Measurements from ENCODE around the gene TP53RK.

GRCh38 chr20:46710153-46710913, 21.1 kb upstream of the TP53RK start:
- no peak for TF ChIP-seq EZH2 (IDR thresholded peaks at IDR 0.05)
- TF ChIP-seq, protein P1, sequence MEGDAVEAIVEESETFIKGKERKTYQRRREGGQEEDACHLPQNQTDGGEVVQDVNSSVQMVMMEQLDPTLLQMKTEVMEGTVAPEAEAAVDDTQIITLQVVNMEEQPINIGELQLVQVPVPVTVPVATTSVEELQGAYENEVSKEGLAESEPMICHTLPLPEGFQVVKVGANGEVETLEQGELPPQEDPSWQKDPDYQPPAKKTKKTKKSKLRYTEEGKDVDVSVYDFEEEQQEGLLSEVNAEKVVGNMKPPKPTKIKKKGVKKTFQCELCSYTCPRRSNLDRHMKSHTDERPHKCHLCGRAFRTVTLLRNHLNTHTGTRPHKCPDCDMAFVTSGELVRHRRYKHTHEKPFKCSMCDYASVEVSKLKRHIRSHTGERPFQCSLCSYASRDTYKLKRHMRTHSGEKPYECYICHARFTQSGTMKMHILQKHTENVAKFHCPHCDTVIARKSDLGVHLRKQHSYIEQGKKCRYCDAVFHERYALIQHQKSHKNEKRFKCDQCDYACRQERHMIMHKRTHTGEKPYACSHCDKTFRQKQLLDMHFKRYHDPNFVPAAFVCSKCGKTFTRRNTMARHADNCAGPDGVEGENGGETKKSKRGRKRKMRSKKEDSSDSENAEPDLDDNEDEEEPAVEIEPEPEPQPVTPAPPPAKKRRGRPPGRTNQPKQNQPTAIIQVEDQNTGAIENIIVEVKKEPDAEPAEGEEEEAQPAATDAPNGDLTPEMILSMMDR (IDR thresholded peaks at IDR 0.05): no peak

All from neural progenitor cell (in vitro differentiated cells).